Activated CD8-positive, alpha-beta memory T cell treated with anti-CD3 and anti-CD28 coated beads, Interleukin-2, amount 50 U/mL, for 48 hours (primary cell): ENCODE data around the gene CTNNA3.

Experiments
- DNase-seq: peaks from one replicate; pipeline ENCODE4 v3.0.0-alpha.2; 2020

Gene CTNNA3

DNA sequence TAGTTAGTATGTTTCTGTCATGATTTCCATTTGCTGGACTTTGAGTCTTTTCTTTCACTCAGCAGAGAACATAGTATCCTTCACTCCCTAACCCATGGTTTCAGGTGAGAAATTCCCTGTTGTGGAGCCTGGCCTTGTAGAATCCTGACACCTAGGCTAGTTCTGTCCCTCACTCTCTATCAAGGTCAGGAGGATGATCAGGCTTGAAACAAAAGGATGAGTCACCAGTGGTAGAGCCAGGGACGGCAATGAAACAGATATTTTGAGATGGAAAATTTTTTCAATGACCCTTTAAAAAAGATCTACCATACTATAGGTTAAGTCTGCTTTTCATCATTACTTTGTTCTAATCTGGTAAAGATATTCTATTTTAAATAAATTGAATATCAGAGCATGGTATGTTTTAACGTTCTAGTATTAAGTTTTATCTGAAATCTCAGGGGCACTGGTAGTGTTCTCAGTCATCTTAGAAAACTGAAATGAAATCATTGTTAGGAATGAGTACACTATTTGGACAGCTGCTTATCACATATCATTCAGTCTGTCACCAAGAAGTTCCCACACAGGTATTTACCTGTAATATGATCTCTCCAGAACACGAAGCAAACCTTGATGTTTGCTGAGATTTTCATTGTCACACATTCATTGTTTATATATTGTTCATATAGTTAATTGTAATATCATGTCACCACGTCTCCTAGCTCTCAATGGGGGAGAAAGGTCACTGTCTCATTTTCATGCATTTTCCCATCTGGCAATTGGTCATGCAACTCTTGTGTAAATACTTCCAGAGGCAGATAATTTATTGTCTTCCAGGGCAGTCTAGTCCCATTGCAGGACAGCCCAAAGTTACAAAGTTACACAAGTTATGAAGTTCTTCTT is 1070.0 kb downstream of the CTNNA3 start:
- DNase-seq: no peak

DNA sequence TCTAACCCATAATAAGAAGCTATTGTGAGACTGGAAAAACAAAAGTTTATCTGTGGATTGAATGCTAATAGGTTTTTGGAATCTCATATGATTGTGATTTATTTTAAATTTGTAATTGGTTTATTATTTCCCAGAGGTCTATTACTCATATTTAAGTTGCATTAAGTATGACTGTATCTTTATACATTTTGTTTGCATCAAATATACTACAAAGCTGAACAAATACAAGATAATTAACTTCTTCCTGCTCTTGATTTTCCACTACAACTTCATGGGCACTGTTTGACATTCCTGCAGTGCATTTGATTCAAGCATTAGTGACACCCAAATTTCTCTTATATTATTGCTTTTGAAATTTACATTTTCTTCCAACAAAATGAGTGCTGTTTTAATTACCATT is 1073.9 kb downstream of the CTNNA3 start:
- DNase-seq: no peak

- DNase-seq: no peak
These were observed 1091.8 kb downstream of the CTNNA3 start for GRCh38 chr10:66604195-66604594.

DNA sequence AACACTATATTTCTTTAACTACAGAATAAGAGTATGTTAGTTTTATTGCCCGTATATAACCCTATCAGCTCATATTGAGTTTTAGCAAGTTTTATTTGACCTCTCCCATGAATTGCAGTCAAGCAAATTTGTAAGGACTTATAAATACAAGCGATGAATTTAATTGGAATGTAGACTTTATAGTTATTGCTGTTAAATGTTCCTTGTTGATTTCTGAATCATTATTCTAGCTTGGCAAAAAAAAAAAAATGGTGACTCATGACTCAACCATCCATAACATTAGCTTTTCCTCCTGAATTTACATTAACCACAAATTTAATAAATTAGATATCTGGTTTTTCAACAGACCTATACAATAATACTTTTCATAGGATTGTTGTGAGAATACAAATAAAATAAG is 1104.1 kb downstream of the CTNNA3 start:
- no peak for DNase-seq

DNA sequence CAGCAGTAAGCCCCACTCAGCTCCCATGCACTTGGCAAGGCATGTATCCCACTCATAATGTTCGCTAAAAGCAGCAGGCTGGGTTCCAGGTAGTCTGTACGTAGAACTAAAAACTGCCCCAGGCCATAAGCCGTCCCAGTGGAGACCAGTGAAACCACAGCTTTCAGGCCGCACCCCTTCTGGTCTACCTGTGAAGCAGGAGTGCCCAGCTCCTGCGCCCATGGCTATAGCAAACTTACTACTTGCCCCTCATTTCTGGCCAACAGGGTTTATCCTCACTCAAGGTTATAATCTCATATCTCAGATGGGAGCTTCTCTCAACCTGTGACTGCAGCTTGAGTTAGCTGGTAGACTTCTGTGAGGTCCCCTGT is 1108.3 kb downstream of the CTNNA3 start:
- no peak for DNase-seq

GRCh38 chr10:66586897-66587679 is 1108.9 kb downstream of the CTNNA3 start:
- no peak for DNase-seq

DNA sequence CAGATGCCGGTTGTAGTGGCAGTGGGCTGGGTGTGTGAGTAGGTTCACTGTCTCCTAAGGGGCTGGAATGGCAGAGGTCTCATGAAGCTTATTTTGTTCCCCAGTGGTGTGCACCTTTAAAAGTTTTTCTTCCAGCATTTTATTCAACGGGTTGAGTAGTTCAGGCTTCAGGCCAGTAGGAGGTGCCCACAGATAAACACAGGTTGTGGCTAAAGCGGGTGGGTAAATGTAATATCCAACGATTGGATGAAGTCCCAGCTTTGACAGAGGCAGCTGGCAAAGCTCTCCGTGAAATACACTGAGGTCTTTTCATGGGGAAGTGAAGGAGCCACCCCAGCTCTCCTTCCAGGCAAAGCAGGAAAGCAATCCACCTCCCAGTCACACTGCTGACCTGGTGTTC is 1109.9 kb downstream of the CTNNA3 start:
- DNase-seq: no peak

- no peak for DNase-seq
These were observed 1120.6 kb downstream of the CTNNA3 start for GRCh38 chr10:66575251-66575855.

- no peak for DNase-seq
These were observed 1123.3 kb downstream of the CTNNA3 start for GRCh38 chr10:66572700-66573099.

DNA sequence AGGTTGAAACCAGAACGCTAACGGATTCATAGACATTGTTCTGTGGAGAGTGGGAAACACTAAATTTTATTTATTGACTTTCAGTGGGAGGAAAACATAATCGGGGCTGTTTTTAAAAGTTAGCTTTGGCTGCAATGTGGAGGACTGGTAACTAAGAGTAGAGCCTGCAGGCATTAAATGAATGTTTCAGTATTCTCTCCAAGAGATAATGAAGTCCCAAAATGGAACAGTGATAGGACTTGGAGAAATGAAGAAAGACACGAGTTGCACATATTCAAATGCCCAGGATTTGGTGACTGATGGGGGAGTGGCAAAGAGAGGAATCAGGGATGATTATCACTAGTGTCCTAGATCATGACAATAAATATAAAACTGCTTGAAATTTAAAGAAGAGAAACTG is 1130.0 kb downstream of the CTNNA3 start:
- DNase-seq: no peak

- no peak for DNase-seq
These were observed 1131.7 kb downstream of the CTNNA3 start for GRCh38 chr10:66564287-66564686.

DNA sequence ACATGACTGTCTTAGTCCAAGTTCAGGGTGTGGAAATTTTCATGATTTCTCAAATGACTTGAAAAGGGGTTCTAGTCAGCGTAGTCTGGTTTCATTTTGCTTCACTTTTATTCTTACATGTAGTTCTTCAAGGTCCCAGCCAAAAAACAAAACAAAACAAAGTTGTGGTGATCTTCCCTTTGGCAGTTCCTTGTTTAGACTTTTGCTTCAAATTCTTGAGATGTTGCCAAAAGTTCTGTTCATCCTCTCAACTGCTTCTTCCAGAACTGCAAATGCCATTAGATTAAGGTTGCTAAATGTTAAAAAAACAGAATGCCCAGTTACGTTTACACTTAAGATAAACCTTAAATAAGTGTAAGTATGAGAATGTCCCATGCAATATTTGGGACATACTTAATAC is 1140.9 kb downstream of the CTNNA3 start:
- no peak for DNase-seq

DNA sequence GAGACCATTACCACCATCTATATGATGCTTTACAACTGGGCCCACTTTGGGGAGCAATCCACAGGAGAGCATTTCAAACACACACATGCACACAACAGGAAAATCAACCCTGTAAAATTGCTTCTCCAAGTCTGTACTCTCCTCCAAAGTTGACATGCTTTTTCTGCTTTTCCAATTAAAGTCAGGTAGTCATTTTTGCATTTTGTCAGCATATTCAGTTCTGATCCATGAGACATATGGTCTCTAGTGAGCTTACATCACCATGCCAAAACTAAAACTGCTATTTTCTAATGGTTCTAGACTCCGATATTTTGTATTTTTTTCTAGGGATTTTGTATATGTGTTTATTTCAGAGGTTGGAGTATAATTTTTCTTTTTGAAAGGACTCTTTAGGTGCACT is 1143.7 kb downstream of the CTNNA3 start:
- no peak for DNase-seq

GRCh38 chr10:66550351-66550750 is 1145.6 kb downstream of the CTNNA3 start:
- DNase-seq: no peak

DNA sequence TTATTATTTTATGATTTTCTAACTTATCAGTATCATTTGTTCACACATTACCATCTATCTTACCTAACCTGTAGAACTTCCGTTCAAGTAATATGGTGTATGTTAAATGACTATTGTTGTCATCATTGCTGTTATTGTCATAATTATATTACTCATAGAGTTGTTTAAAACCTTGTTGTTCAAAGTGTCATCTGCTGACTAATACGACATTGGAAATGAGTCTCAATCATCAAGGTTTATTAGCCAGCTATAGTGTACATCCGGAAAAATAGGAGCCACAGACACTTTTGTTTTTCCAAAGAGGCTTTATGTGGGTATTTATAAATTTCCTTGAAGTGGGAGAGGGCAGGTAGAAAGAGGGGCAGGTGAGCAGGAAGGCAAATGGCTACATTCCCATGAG is 1157.1 kb downstream of the CTNNA3 start:
- no peak for DNase-seq

GRCh38 chr10:66538371-66538770 is 1157.6 kb downstream of the CTNNA3 start:
- no peak for DNase-seq

- no peak for DNase-seq
These were observed 1158.8 kb downstream of the CTNNA3 start for GRCh38 chr10:66537186-66537585.

DNA sequence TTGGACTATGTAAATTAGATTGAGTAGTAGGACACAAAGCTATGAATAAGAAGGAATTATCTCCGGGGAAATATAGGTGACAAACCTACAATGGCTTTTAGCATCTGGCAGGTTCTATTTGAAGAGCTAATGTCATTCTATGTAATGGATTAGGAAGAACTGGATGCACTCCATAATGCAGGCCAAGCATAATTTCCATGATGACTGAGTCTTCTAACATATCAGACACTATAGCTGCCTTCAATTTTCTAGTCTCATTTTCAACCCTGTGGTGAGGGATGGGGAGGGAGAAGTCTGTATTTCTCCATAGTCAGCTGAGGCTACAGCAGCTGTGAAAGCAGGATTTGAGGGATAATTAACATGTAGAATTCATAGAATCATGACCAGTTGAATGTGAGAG is 1160.6 kb downstream of the CTNNA3 start:
- no peak for DNase-seq

- no peak for DNase-seq
These were observed 1161.1 kb downstream of the CTNNA3 start for GRCh38 chr10:66534866-66535265.

GRCh38 chr10:66521506-66521905 is 1174.5 kb downstream of the CTNNA3 start:
- DNase-seq: no peak

- no peak for DNase-seq
These were observed 1176.4 kb downstream of the CTNNA3 start for GRCh38 chr10:66519616-66520015.

- no peak for DNase-seq
These were observed 1181.3 kb downstream of the CTNNA3 start for GRCh38 chr10:66514666-66515065.

GRCh38 chr10:66513504-66513903 is 1182.5 kb downstream of the CTNNA3 start:
- DNase-seq: no peak
